DMS79 treated with DMSO at 0.1 percent for 48 hours (cell line): ENCODE measurements around the gene ABHD5.
"Not testable (repeated sequence)": the region's sequence is repeated elsewhere in the genome, so short reads cannot be mapped to it uniquely, and the experiment has no call there.

Experiments
- DNase-seq: peaks from one replicate; lab custom pipeline; 2025; lab: John Stamatoyannopoulos, UW

ABHD5 gene

DNA sequence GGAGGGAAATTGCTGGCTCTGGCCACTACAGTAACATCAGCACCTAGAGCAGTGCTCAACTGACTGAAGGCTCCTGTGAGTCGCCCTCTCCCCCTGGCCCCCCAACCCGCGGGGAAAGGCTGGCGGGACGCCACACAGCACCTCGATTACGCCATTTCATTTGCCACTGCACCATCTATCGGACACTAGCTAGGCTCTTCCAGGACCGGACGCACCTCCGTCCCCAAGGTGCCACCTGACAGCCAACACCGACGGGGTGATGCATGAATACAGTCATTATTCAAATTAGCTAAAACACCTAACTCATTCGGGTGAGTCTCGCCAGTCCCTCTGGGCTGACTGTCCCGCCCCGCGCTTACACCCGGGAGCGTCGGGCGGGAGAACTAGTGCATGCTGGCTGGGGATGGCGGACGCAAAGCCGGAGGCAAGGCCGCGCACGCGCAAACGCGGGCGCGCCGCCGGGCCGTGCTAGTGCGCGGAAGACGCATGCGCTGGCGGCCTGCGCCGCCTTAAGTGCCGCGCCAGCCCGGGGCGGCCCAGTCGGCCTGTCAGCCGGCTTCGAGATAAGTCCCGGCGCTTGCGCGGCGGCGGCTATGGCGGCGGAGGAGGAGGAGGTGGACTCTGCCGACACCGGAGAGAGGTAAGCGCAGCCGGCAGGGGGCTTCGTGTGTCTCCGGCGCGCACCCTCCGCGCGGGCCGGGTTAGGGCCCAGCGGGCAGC, at the start of gene ABHD5:
Gene ABHD5, plus strand, starts transcription at position 539 of the 720 bp plus-strand sequence. Its CDS starts 55 bp downstream, at position 594.
- peak; percentile 74 for DNase-seq

DNA sequence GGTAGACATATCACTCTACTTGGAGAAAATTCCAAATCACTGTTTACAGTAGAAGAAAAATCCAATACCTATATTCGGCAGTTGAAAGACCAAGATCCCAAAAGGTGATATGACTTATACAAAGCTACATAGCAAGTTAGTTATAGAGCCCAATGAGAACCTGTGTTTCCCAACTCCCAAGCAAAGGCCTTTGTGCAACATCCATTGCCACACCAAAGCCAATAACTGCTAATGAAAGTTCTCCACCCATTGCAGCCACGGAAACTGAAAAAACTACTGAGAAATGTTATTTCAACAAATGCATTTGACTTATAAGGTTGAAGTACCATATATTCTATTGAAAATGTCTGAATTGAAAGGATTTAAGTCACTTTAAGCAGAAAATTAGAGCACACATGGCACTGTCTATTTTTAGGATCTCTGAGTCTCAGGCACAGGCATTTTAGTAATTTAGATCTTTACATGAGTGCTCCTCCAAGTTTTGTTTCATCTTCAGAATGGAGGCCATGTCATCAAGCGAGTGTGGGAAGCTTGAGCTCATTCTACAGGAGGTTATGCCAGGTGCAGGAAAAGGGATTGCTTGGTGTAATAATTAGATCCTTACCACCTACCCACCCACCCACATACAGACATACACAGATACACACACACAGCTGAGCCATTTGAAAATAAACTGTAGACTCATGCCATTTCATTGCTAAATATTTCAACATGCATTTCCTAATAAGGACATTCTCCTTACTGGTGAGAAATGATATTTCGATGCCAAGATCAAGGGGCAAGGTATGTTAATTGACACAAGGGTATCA, 49.2 kb upstream of the ABHD5 start:
- DNase-seq = no peak

DNA sequence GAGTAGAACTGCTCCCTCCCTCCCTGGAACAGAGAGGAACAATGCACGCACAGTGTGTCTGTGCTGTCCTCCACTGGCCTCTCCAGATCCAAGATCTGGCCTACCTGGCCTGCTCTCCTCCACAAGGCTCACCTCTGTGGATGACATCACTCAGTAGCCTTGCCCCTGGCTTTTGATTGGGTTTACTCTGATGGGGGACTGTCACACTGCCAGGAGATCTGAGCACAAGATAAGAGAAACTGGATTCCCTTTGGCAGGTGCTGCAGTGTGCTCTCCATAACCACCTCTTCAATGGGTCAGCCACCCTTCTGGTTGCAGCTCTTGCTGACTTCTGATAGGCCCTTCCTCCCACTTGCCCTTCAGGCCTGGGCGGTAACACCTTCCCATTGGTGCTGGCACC, 46.3 kb upstream of the ABHD5 start:
- peak; percentile 8 for DNase-seq

DNA sequence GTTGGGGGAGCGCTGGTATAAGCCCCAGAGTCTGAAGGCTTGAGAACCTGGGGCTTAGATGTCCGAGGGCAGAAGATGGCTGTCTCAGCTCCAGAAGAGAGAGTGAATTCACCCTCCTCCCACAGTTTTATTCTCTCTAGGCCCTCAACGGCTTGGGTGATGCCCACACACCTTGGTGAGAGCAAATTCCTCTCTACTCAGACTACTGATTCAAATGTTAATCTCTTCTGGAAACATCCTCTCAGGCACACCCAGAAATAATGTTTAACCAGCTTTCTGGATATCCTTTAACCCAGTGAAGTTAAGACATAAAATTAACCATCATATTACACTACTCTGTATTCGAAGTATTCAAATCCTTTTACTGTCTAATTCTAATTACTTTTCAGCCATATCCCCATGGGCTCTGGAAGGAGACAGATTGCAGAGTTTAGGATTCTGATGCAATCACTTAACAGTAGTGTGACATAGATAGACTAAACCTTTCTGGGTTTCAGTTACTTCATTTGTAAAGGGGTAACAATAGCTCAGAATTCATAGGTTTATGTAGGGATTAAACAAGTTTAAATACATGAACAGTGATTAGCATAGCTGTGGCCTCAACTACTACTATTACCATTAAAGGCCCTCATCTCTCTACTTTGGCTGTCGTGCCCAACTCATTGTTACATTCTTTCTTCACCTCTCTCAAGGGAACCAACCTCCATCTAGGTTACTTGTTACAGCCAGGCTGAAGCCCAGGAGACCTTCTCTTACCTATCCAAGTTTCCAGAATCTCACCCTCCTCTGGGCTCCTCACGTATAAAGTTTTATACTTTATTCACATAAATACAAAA, 43.2 kb upstream of the ABHD5 start:
- no peak for DNase-seq

DNA sequence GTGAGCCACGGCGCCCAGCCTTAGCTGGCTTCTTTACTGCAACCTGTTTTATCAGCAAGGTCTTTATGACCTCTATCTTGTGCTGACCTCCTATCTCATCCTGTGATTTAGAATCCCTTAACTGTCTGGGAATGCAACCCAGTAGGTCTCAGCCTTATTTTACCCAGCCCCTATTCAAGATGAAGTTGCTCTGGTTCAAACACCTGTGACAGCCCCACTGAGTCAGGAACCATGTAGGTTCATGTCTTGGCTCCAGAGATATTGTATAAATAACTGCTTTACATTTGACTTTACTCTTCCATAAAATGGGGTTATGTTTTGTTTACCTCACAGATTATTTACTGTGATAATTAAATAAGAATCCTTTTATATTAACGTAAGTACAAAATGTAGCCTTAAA, 41.8 kb upstream of the ABHD5 start:
- DNase-seq = no peak

DNA sequence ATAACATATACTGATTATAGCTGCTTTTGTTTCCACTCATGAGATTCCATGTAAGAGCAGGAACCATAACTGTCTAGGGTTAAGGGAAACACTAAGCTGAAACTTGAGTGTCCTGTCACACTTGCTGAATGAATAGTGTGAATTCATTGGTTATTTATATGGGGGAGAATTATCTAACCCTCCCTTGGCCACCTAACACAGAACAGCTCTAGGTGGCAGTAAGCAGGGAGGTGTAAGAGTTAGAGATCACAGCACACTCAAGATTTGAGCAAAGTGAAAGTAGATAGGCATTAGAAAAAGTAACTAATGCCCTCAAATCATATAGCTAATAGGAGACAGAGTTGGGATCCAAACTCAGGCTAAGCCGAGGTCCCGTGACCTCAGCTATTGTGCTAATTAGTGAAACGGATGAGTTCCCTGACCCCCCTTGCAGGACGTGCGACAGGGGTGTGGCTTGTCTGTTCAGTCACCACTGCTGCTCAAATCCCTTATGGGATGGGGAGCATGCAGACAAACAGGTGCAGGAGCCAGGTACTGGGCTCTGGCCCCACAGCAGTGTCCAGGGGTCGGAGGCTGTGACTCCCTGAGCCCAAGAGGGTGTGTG, 41.3 kb upstream of the ABHD5 start:
- DNase-seq = no peak

DNA sequence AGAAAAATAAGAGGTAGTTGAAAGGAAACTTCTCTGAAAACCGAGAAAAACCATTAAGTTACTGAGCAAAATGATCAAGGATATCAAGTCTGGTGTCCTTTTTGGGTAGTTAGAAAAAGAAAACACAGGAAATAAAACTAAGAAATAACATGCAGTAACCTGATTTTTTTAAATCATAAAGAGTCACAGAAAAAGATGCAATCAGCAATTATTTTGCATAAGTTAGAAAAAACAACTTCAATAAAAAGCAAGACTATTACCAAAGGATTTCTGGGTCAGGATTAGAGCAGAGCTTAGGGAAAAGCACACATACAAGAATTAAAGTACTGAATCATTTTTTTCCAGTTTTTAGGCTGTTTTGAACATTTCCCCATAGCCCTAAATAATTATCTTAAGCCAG, 40.4 kb upstream of the ABHD5 start:
- no peak for DNase-seq

DNA sequence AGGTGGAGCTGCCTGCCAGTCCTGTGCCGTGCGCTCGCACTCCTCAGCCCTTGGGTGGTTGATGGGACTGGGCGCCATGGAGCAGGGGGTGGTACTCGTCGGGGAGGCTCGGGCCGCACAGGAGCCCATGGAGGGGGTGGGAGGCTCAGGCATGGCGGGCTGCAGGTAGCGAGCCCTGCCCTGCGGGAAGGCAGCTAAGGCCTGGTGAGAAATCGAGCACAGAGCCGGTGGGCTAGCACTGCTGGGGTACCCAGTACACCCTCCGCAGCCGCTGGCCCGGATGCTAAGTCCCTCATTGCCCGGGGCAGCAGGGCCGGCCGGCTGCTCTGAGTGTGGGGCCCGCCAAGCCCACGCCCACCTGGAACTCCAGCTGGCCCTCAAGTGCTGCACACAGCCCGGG, 34.3 kb upstream of the ABHD5 start:
- DNase-seq = not testable (repeated sequence)

DNA sequence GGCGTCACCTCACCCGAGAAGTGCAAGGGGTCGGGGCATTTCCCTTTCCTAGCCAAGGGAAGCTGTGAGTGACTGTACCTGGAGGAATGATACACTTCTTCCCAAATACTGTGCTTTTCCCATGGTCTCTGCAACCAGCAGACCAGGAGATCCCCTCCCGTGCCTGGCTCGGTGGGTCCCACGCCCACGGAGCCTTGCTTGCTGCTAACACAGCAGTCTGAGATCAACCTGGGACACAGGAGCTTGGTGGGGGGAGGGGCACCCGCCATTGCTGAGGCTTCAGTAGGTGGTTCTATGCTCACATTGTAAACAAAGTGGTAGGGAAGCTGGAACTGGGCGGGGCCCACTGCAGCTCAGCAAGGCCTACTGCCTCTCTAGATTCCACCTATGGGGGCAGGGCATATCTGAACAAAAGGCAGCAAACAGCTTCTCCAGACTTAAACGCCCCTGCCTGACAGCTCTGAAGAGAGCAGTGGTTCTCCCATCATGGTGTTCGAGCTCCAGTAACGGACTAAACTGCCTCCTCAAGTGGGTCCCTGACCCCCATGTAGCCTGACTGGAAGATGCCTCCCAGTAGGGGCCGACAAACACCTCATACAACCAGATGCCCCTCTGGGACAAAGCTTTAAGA, 31.4 kb upstream of the ABHD5 start:
- no peak for DNase-seq

DNA sequence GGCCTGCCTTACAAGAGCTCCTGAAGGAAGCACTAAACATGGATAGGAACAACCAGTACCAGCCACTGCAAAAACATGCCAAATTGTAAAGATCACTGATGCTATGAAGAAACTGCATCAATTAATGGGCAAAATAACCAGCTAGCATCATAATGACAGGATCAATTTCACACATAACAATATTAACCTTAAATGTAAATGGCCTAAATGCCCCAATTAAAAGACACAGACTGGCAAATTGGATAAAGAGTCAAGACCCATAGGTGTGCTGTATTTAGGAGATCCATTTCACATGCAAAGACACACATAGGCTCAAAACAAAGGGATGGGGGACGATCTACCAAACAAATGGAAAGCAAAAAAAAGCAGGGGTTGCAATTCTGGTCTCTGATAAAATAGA, 29.4 kb upstream of the ABHD5 start:
- not testable (repeated sequence) for DNase-seq

DNA sequence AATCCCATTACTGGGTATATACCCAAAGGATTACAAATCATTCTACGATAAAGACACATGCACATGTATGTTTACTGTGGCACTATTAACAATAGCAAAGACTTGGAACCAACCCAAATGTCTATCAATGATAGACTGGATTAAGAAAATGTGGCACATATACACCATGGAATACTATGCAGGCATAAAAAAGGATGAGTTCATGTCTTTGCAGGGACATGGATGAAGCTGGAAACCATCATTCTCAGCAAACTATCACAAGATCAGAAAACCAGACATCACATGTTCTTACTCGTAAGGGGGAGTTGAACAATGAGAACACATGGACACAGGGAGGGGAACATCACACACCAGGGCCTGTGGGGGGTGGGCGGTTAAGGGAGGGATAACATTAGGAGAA, 25.7 kb upstream of the ABHD5 start:
- not testable (repeated sequence) for DNase-seq

DNA sequence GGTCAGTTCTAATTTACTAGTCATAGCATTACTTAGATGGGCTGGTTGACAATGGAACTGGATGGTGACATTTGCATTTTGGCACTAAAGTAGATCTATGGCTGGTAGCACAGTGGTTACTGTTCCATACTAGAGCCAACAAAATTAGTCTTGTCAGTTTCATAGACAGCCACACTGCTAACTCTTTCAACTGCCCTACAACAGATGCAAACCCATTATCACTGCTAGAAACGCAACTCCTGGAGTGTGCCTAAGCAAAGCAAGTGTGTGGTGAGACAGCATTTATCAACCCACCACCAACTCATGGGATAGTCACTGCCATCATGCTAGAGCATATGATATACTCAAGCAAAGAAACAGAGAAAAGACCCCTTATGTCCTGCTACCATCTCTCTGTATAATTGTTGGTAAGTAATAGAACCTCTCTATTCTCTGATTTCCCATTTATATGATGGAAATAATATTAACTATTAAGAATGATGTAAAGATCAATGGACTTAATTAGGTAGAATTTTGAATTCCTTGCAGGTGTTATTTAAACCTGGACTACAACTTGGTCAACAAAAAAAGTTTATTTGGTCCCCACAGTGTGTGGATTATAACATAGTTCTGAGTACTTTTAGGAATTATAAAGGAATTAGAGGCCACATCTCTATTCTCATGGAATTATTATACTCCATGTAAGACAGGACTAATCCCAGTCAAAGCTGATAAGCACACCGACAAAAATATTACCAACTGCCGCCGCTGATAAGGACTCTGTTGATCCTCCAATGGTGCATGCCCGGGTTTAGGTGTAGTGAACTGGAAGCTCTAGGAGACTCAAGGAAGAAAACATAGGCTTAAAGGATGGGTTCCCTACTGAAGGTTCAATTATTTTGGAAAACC, 19.9 kb upstream of the ABHD5 start:
- DNase-seq = no peak

DNA sequence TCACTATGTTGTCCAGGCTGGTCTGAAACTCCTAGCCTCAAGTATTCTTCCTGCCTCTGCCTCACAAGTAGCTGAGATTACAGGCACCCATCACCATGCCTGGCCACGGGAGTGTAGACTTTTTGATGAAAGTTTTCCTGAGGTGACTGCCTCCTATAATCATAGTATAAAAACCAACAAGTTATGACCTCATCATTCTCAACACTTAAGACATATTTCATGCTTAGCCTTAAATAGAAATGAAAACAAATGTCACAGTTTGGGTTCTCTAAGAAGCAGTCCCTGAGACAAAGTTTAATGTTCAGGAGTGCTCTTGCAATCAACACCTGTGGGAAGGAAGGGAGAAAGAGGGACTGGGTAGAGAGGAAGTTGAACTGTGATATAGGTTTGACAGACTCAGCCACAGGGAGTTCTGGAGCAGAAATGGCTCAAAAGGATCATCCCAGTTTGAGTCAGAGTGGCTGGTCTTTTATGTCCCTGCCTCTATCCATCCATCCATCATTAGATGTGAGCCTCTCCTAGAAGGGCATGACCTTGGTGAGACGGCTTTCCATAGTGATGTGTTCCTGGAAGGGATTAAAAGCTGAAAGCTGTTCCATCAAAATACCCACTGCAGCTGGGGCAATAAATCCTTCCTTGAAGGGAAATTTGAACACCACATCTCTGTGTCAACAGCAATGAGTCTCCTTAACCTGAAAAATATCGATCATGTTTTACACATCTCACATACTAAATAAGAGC, 16.2 kb upstream of the ABHD5 start:
- DNase-seq = no peak

DNA sequence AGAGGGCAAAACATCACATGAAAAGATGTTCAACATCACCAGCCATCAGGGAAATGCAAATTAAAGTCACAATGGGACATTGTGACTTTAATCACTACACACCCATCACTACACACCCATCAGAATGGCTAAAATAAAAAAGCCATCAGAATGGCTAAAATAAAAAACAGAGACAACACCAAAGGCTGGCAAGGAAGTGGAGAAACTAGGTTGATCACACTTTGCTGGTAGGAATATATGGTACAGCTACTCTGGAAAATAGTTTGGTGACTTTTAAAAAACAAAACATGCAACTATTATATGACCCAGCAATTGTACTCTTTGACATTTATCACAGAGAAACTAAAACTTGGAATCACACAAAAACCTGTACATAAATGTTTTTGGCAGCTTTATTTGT, 15.1 kb upstream of the ABHD5 start:
- no peak for DNase-seq

DNA sequence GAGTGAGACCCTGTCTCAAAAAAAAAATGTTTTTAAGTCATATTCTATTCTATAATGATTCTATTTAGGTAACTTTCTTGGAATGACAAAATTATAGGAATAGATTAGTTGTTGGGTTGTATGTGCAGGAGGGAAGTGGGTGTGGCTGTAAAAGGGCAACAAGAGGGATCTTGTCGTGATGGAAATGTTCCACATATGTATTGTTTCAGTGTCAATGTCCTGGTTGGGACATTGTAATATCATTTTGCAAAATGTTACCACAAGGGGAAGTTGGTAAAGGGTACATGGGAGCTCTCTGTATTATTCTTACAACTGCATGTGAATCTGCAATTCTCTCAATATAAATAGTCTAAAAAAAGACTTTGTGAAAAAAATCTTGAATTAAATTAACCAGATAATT, 14.3 kb upstream of the ABHD5 start:
- no peak for DNase-seq

DNA sequence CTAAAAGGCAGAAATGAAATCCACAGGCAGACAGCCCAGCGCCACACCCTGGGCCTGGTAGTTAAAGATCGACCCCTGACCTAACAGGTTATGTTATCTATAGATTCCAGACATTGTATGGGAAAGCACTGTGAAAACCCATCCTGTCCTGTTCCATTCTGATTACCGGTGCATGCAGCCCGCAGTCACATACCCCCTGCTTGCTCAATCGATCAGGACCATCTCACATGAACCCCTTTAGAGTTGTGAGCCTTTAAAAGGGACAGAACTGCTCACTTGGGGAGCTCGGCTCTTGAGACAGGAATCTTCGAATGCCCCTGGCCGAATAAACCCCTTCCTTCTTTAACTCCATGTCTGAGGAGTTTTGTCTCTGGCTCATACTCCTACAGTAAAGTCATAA, 12.4 kb upstream of the ABHD5 start:
- DNase-seq = not testable (repeated sequence)

DNA sequence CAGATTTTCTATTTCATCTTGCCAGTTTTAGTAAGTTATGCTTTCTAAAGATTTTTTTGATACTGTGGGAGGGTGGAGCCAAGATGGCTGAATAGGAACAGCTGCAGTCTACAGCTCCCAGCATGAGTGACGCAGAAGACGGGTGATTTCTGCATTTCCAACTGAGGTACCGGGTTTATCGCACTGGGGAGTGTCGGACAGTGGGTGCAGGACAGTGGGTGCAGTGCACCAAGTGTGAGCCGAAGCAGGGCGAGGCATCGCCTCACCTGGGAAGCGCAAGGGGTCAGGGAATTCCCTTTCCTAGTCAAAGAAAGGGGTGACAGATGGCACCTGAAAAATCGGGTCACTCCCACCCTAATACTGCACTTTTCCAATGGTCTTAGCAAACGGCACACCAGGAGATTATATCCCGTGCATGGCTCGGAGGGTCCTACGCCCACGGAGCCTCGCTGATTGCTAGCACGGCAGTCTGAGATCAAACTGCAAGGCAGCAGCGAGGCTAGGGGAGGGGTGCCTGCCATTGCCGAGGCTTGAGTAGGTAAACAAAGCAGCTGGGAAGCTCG, 11.8 kb upstream of the ABHD5 start:
- DNase-seq = not testable (repeated sequence)

DNA sequence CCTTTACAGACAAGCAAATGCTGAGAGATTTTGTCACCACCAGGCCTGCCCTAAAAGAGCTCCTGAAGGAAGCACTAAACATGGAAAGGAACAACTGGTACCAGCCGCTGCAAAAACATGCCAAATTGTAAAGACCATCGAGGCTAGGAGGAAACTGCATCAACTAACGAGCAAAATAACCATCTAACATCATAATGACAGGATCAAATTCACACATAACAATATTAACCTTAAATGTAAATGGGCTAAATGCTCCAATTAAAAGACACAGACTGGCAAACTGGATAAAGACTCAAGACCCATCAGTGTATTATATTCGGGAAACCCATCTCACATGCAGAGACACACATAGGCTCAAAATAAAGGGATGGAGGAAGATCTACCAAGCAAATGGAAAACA, 9.9 kb upstream of the ABHD5 start:
- not testable (repeated sequence) for DNase-seq

DNA sequence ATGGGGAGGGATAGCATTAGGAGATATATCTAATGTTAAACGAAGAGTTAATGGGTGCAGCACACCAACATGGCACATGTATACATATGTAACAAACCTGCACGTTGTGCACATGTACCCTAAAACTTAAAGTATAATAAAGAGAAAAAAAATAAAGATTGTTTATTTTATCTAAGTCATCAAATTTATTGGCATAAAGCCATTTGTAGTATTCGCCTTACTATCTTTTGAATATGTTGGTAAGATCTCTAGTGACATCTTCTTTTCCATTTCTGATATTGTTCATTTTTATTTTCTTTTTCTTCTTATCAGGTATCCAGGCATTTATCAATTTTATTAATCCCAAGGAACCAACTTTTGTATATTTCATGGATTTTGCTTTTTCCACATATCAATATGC, 5.8 kb upstream of the ABHD5 start:
- no peak for DNase-seq

DNA sequence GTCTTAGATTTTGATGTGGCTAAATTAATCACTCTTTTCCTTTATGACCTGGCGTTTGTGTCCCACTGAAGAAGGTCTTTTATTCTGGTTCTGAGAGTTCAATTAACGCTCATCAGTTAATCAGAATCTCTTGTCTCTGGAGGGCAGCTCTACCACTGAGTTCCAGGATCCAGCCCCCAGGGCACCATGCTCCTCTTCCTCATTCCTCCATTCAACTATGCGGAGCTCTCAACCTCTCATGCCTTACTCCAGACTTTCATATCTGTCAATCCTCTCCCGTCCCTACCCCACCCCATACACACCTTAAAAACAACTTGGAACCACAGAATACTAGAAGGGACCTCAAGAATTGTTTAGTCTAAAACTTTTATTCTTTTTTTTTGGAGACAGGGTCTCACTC, 4.8 kb upstream of the ABHD5 start:
- DNase-seq = no peak
